Activated CD4-positive, alpha-beta T cell treated with anti-CD3 and anti-CD28 coated beads for 1 hour (primary cell): ENCODE data around the gene MSTN.
"Not testable (repeated sequence)": the region's sequence is repeated elsewhere in the genome, so short reads cannot be mapped to it uniquely, and the experiment has no call there.

ENCODE experiments used
- DNase-seq: peaks from one replicate; pipeline ENCODE4 v3.0.0-alpha.2; 2020

The MSTN gene

GRCh38 chr2:190062053-190062452, 476 bp downstream of the MSTN start:
- no peak for DNase-seq

GRCh38 chr2:190060626-190061025, 1.9 kb downstream of the MSTN start:
- no peak for DNase-seq

GRCh38 chr2:190060019-190060418, 2.5 kb downstream of the MSTN start:
- no peak for DNase-seq

- DNase-seq = no peak
These were observed 9.1 kb downstream of the MSTN start for GRCh38 chr2:190053426-190053825.

- no peak for DNase-seq
These were observed 10.2 kb downstream of the MSTN start for GRCh38 chr2:190052307-190052706.

- no peak for DNase-seq
These were observed 11.3 kb downstream of the MSTN start for GRCh38 chr2:190051223-190051622.

- DNase-seq = no peak
These were observed 12.5 kb downstream of the MSTN start for GRCh38 chr2:190050001-190050400.

GRCh38 chr2:190044866-190045265, 17.7 kb downstream of the MSTN start:
- DNase-seq = no peak

GRCh38 chr2:190043441-190043840, 19.1 kb downstream of the MSTN start:
- DNase-seq = no peak

GRCh38 chr2:190036071-190036470, 26.5 kb downstream of the MSTN start:
- DNase-seq = no peak

- DNase-seq = not testable (repeated sequence)
These were observed 28.1 kb downstream of the MSTN start for GRCh38 chr2:190034417-190034816.

- no peak for DNase-seq
These were observed 30.4 kb downstream of the MSTN start for GRCh38 chr2:190031969-190032618.

GRCh38 chr2:190023860-190024259, 38.7 kb downstream of the MSTN start:
- DNase-seq = no peak

- DNase-seq = no peak
These were observed 41.8 kb downstream of the MSTN start for GRCh38 chr2:190020720-190021119.

GRCh38 chr2:190017837-190018236, 44.7 kb downstream of the MSTN start:
- DNase-seq = no peak

- DNase-seq = not testable (repeated sequence)
These were observed 46.6 kb downstream of the MSTN start for GRCh38 chr2:190015969-190016368.
